ENCODE data around the gene CD300LG.

Gene CD300LG

GRCh38 chr17:43907425-43907981 is 60.5 kb downstream of the CD300LG start, which contains the start of gene MPP2:
MPP2 (minus strand) TSS chr17:43907536; CDS start chr17:43904460, 3,076 bp downstream.
- peak; percentile 28 to 43 for DNase-seq
- TF ChIP-seq GATA1 (IDR thresholded peaks at IDR 0.05; ENCODE audit: low read depth, low read length) (no peak), POLR2A (IDR thresholded peaks at IDR 0.05; ENCODE audit: low read length) (no peak)

- peak; percentile 42 to 55 for DNase-seq
- TF ChIP-seq GATA1 (IDR thresholded peaks at IDR 0.05; ENCODE audit: low read depth, low read length) (no peak), POLR2A (IDR thresholded peaks at IDR 0.05; ENCODE audit: low read length) (no peak)
Measured at GRCh38 chr17:43907998-43908721, 61.2 kb downstream of the CD300LG start.

GRCh38 chr17:43909537-43910231 is 62.7 kb downstream of the CD300LG start:
- TF ChIP-seq GATA1 (IDR thresholded peaks at IDR 0.05; ENCODE audit: low read depth, low read length): no peak
- no peak for TF ChIP-seq POLR2A (IDR thresholded peaks at IDR 0.05; ENCODE audit: low read length)
- DNase-seq: no peak

- TF ChIP-seq POLR2A (IDR thresholded peaks at IDR 0.05; ENCODE audit: low read length): no peak
- no peak for TF ChIP-seq GATA1 (IDR thresholded peaks at IDR 0.05; ENCODE audit: low read depth, low read length)
Measured at GRCh38 chr17:43911904-43912303, 64.9 kb downstream of the CD300LG start.

GRCh38 chr17:43912635-43913304 is 65.8 kb downstream of the CD300LG start:
- DNase-seq: no peak
- TF ChIP-seq POLR2A (IDR thresholded peaks at IDR 0.05; ENCODE audit: low read length) (no peak), GATA1 (IDR thresholded peaks at IDR 0.05; ENCODE audit: low read depth, low read length) (no peak)

More at GRCh38 chr17:43911904-43912303, 64.9 kb downstream of the CD300LG start:
- DNase-seq: no peak
